ENCODE measurements around the gene DMAP1.

- TF ChIP-seq CTCF (IDR thresholded peaks at IDR 0.05), result no peak
- TF ChIP-seq POLR2AphosphoS5 (IDR thresholded peaks at IDR 0.05), result no peak
- no peak for TF ChIP-seq POLR2A (IDR thresholded peaks at IDR 0.05)
- TF ChIP-seq EP300 (IDR thresholded peaks at IDR 0.05), result no peak
These were observed 9.3 kb downstream of the DMAP1 start for GRCh38 chr1:44222397-44223186.
